ENCODE measurements around the gene NHERF2. TPM values are rescaled to one million over a fixed set of nuclear protein-coding genes. Genes with fewer than 3 reads are reported as not detected.
A peak's percentile ranks its signal among the peaks of the same experiment; 100 is the strongest.

NHERF2 gene
- total and polyA plus RNA-seq, 2 of the 4 experiments (the other 2 are of a cell fraction), result 18.6 to 77.8 TPM

GRCh38 chr16:1991948-1992703 is 34.6 kb upstream of the NHERF2 start:
- Histone ChIP-seq H2BK15ac (ENCODE audit: low read depth, low read length) (no peak overlapping the region), H3K27ac (ENCODE audit: insufficient read depth, low read length) (no peak overlapping the region), H2BK120ac (ENCODE audit: low read depth, low read length) (peak overlapping the region; percentile 40; the same call in 1 of the 2 replicates), H4K5ac (ENCODE audit: low read depth, low read length) (peak overlapping the region; percentile 92), H2AK9ac (replicated peaks; ENCODE audit: low read depth, low read length, poor library complexity) (peak overlapping the region; percentile 88), H3K14ac (replicated peaks; ENCODE audit: low read depth, low read length) (peak overlapping the region; percentile 57; the same call in 1 of the 2 replicates), H2BK20ac (ENCODE audit: low read depth, low read length) (no peak overlapping the region), H3K9me1 (ENCODE audit: insufficient read depth, low read length) (peaks cover 27% of the 10 kb centered on the region), H3K9me3 (ENCODE audit: control insufficient read depth, insufficient read depth, low read length) (peaks cover 2% of the 10 kb centered on the region; the same call in 1 of the 2 replicates), H3K56ac (ENCODE audit: extremely low read depth, insufficient read depth, low read length) (no peak overlapping the region), H2BK5ac (ENCODE audit: low read depth, low read length, poor library complexity, severe bottlenecking) (peak overlapping the region; percentile 31), H4K91ac (ENCODE audit: insufficient read depth, low read depth, low read length) (no peak overlapping the region), H3K27me3 (ENCODE audit: control insufficient read depth, insufficient read depth, low read length) (peaks cover 17% of the 10 kb centered on the region), H4K20me1 (ENCODE audit: insufficient read depth, low read length) (peaks cover 2% of the 10 kb centered on the region; the same call in 1 of the 2 replicates), H3K23ac (ENCODE audit: low read depth, low read length) (no peak overlapping the region; the same call in 1 of the 2 replicates), H3K4me1 (ENCODE audit: control insufficient read depth, insufficient read depth, low read length) (peaks cover 22% of the 10 kb centered on the region), H3K4me3 (ENCODE audit: insufficient read depth, low read depth, low read length) (peak overlapping the region; percentile 47), H2AK5ac (ENCODE audit: low read depth, low read length) (no peak overlapping the region), H3K4me2 (ENCODE audit: low read depth, low read length) (peak overlapping the region; percentile 70), H3K79me1 (ENCODE audit: low read depth in 1 of 2, low read length in 2 of 2) (peaks cover 0 to 20% of the 10 kb centered on the region in 2 experiments; a peak in 3 of 4 replicates), H3K18ac (ENCODE audit: low read depth, low read length) (peak overlapping the region; percentile 72), H3K9ac (ENCODE audit: low read depth, low read length) (no peak overlapping the region), H2AFZ (replicated peaks; ENCODE audit: low read length, poor library complexity) (peak overlapping the region; percentile 96), H3K4ac (ENCODE audit: low read depth, low read length) (peak overlapping the region; percentile 47), H3K36me3 (ENCODE audit: control insufficient read depth, insufficient read depth, low read length) (peaks cover 2% of the 10 kb centered on the region; the same call in 1 of the 2 replicates), H4K8ac (ENCODE audit: low read depth in 2 of 2, low read length in 2 of 2) (peak overlapping the region in 1 of 2 experiments; percentile 94; a peak in 2 of 4 replicates)
- WGBS, 2 experiments (ENCODE audit: extremely low coverage in 2 of 2, insufficient read length in 1 of 2), result 4% methylated on average over 36 of the region's 96 CpGs; no CpG with 5 or more reads in 1 of the 2 experiments
- BruUV-seq (replicated peaks), result no TSS peak
- TF ChIP-seq ELK1 (IDR thresholded peaks at IDR 0.05; ENCODE audit: borderline replicate concordance, low read depth, low read length) (no peak), MAZ (IDR thresholded peaks at IDR 0.05; ENCODE audit: borderline replicate concordance, low read depth, low read length) (0 out of 2 replicates have a peak, but pooled peaks have one; percentile 3), FOS (IDR thresholded peaks at IDR 0.05; ENCODE audit: low read depth, low read length) (no peak), CEBPB (IDR thresholded peaks at IDR 0.05; ENCODE audit: low read depth, low read length) (no peak), MXI1 (IDR thresholded peaks at IDR 0.05; ENCODE audit: borderline replicate concordance, low read depth, low read length) (no peak), SMC3 (IDR thresholded peaks at IDR 0.05; ENCODE audit: low read depth, low read length) (no peak), NFE2L2 (IDR thresholded peaks at IDR 0.05; ENCODE audit: low read depth, low read length) (no peak), BHLHE40 (IDR thresholded peaks at IDR 0.05; ENCODE audit: low read depth, low read length) (no peak)
- TF ChIP-seq, protein P1, sequence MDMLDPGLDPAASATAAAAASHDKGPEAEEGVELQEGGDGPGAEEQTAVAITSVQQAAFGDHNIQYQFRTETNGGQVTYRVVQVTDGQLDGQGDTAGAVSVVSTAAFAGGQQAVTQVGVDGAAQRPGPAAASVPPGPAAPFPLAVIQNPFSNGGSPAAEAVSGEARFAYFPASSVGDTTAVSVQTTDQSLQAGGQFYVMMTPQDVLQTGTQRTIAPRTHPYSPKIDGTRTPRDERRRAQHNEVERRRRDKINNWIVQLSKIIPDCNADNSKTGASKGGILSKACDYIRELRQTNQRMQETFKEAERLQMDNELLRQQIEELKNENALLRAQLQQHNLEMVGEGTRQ (IDR thresholded peaks at IDR 0.05; ENCODE audit: low read depth, low read length), result no peak
- in situ Hi-C loops (cut with MboI; ENCODE audit: low sequenced_read_pairs) (no loop called here), intact Hi-C loops (cut with micrococcal nuclease) (no loop called here), dilution Hi-C loops (cut with HindIII; ENCODE audit: low sequenced_read_pairs, unreplicated experiment) (no loop called here)
- ATAC-seq (ENCODE audit: low read depth) (peak; percentile 95), DNase-seq (peak; percentile 83)
- ChIA-PET CTCF (no interaction called here), POLR2A (ENCODE audit: unreplicated experiment) (interaction anchor here (0.6 kb wide), 2 partner anchors 85 to 149 kb away, joined by 3 to 11 read pairs; no protein-coding TSS in a partner anchor)
